HL-60 (cell line): ENCODE results near the gene CYP27B1.

Experiments
- TF ChIP-seq, protein P1 (sequence below): IDR thresholded peaks from one replicate; pipeline ENCODE4 v1.5.1; 2011; ENCODE audit warnings: low read length, control low read depth, inconsistent platforms; ENCODE audit not compliant: insufficient read depth
- TF ChIP-seq, protein P2 (sequence below): IDR thresholded peaks from 2 replicates; pipeline ENCODE4 v1.6.1; 2012; ENCODE audit warnings: low read depth; ENCODE audit not compliant: insufficient replicate concordance

DNA sequence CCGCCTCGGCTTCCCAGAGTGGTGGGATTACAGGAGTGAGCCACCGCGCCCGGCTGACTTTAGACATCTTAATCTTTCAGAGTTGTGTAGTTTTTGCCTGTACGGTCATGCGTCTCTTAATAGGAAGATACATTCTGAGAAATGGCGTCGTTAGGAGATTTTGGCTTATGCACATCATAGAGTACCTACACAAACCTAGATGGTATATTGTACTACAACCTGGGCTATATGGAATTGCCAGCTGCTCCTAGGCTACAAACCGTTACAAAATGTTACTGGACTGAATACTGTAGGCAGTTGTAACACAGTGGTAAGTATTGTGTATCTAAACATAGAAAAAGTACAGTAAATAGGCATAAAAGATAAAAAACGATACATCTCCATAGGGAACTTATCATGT is 17.0 kb upstream of the CYP27B1 start:
- TF ChIP-seq, protein P1, sequence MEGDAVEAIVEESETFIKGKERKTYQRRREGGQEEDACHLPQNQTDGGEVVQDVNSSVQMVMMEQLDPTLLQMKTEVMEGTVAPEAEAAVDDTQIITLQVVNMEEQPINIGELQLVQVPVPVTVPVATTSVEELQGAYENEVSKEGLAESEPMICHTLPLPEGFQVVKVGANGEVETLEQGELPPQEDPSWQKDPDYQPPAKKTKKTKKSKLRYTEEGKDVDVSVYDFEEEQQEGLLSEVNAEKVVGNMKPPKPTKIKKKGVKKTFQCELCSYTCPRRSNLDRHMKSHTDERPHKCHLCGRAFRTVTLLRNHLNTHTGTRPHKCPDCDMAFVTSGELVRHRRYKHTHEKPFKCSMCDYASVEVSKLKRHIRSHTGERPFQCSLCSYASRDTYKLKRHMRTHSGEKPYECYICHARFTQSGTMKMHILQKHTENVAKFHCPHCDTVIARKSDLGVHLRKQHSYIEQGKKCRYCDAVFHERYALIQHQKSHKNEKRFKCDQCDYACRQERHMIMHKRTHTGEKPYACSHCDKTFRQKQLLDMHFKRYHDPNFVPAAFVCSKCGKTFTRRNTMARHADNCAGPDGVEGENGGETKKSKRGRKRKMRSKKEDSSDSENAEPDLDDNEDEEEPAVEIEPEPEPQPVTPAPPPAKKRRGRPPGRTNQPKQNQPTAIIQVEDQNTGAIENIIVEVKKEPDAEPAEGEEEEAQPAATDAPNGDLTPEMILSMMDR, result no peak
- TF ChIP-seq, protein P2, sequence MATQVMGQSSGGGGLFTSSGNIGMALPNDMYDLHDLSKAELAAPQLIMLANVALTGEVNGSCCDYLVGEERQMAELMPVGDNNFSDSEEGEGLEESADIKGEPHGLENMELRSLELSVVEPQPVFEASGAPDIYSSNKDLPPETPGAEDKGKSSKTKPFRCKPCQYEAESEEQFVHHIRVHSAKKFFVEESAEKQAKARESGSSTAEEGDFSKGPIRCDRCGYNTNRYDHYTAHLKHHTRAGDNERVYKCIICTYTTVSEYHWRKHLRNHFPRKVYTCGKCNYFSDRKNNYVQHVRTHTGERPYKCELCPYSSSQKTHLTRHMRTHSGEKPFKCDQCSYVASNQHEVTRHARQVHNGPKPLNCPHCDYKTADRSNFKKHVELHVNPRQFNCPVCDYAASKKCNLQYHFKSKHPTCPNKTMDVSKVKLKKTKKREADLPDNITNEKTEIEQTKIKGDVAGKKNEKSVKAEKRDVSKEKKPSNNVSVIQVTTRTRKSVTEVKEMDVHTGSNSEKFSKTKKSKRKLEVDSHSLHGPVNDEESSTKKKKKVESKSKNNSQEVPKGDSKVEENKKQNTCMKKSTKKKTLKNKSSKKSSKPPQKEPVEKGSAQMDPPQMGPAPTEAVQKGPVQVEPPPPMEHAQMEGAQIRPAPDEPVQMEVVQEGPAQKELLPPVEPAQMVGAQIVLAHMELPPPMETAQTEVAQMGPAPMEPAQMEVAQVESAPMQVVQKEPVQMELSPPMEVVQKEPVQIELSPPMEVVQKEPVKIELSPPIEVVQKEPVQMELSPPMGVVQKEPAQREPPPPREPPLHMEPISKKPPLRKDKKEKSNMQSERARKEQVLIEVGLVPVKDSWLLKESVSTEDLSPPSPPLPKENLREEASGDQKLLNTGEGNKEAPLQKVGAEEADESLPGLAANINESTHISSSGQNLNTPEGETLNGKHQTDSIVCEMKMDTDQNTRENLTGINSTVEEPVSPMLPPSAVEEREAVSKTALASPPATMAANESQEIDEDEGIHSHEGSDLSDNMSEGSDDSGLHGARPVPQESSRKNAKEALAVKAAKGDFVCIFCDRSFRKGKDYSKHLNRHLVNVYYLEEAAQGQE, result no peak
